Measurements from ENCODE around the gene WIPF3. TPM values are rescaled to one million over a fixed set of nuclear protein-coding genes. Genes with fewer than 3 reads are reported as not detected.
A peak's percentile ranks its signal among the peaks of the same experiment; 100 is the strongest.

The WIPF3 gene
- total RNA-seq, 1 donor from 2014 or later, result 0.23 TPM

DNA sequence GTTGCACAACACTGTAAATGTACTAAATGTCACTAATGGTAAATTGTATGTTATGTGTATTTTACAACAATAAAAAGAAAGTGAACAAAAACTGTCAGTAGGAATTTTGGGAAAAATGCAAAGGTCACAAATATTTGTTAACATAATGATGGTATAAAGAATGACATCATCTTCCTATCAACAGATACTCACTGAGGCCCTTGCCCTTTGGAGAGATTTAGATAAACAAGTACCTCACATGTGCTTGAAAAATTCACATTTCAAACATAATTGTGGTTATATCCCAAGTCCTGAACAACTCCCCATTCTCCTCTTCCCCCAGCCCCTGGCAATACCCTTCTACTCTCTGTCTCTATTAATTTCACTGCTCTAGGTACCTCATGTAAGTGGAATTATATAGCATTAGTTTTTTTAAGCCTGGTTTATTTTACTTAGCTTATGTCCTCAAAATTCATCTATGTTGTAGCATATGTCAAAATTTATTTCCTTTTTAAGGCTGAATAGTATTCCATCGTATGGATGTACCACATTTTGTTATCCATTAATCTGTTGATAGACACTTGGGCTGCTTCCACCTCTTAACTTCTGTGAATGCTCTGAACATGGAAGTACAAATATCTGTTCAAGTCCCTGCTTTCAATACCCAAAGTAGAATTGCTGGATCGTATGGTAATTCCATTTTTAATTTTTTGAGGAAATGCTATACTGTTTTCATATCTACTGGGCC is 90.5 kb downstream of the WIPF3 start:
- no peak for DNase-seq (ENCODE audit: low read depth)
- TF ChIP-seq, protein P1, sequence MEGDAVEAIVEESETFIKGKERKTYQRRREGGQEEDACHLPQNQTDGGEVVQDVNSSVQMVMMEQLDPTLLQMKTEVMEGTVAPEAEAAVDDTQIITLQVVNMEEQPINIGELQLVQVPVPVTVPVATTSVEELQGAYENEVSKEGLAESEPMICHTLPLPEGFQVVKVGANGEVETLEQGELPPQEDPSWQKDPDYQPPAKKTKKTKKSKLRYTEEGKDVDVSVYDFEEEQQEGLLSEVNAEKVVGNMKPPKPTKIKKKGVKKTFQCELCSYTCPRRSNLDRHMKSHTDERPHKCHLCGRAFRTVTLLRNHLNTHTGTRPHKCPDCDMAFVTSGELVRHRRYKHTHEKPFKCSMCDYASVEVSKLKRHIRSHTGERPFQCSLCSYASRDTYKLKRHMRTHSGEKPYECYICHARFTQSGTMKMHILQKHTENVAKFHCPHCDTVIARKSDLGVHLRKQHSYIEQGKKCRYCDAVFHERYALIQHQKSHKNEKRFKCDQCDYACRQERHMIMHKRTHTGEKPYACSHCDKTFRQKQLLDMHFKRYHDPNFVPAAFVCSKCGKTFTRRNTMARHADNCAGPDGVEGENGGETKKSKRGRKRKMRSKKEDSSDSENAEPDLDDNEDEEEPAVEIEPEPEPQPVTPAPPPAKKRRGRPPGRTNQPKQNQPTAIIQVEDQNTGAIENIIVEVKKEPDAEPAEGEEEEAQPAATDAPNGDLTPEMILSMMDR (conservative IDR thresholded peaks at IDR 0.05; ENCODE audit: low read depth, low read length), result no peak
- H3K4me3 ChIP-seq (ENCODE audit: low read depth, low read length), result no peak overlapping the region

DNA sequence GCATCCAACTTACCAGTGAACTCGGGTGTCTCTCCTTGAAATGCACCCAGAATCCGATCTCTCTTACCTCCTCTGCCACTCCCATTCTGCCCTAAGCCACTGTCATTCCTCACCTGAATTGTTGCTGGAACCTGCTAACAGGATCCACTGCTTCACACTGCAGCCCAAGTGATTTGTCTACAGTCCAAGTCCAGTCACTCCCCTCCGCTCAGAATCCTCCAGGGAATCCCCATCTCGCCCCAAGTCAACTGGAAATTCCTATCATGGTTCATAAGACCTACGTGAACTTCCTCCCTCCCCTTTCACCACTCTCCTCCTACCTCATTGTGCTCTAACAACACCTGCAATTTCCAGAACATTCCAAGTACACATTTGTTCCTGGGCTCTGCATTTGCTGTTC is 92.0 kb downstream of the WIPF3 start:
- no peak for DNase-seq (ENCODE audit: low read depth)
- TF ChIP-seq, protein P1 (conservative IDR thresholded peaks at IDR 0.05; ENCODE audit: low read depth, low read length), result no peak
- no peak overlapping the region for H3K4me3 ChIP-seq (ENCODE audit: low read depth, low read length)

DNA sequence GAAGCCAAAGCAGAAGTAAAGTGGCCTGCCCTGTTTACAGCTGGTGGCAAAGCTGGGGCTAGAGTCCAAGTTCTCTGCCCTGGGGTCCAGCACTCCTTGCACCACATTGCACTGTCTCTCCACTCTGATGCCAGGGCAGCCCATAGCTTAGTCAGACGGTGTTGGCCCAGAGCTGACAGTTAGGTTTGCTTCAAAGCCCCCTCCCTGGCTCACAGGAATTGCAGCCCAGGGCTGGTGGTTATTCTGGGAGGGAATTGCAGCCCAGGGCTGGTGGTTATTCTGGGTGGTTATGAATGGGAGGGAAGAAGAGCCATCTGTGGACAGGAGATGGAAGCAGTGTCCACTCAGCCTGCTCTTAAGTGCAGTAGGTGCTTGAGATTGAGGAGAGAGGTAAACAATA is 94.4 kb downstream of the WIPF3 start:
- TF ChIP-seq, protein P1 (conservative IDR thresholded peaks at IDR 0.05; ENCODE audit: low read depth, low read length), result no peak
- H3K4me3 ChIP-seq (ENCODE audit: low read depth, low read length), result no peak overlapping the region
- DNase-seq (ENCODE audit: low read depth), result no peak

DNA sequence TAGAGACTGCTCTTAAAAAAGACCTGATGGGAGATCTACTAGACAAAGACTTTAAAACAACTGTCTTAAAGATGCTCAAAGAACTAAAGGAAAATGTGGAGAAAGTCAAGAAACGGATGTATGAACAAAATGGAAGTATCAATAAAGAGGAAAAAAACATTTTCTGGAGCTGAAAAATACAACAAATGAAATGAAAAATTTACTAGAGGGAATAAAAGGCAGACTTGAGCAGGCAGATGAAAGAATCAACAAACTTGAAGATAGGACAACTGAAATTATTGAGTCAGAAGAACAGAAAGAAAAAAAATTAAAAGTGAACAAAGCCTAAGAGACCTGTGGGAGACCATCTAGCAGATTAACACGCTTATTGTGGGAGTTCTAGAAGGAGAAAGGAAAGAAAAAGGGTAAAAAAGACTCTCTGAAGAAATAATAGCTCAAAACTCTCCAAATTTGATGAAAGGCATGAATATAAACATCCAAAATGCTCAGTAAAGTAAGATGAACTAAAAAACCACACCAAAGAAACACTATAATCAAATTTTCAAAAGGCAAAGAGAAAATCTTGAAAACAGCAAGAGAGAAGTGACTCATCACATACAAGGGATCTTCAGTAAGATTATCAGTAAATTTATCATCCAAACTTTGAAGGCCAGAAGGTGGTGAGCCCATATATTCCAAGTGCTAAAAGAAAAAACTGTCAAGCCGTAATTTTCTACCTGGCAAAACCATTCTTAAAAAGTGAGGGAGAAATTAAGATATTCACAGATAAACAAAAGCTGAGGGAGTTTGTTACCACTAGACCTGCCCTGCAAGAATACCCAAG is 100.1 kb downstream of the WIPF3 start:
- DNase-seq (ENCODE audit: low read depth), result no peak
- TF ChIP-seq, protein P1 (conservative IDR thresholded peaks at IDR 0.05; ENCODE audit: low read depth, low read length), result no peak
- H3K4me3 ChIP-seq (ENCODE audit: low read depth, low read length), result no peak overlapping the region

DNA sequence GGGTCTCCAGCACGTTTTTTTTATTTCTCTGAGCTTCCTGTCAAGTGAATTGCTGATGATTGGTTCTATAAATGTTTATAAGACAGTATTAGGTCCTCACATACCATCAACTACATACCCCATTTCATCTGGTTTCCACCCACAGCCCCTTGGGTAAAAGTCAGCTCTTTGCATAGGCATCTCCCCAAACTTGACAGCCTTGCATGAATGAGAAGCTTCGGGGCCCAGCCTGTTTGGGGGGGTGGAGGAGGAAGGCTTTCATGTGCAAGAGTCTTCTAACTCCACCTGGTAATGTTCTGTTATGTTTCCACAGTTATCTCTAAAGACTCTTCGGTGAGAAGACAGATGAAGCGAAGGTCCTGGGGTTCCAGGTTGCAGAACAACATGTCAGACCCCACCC is 107.9 kb downstream of the WIPF3 start:
- no peak for DNase-seq (ENCODE audit: low read depth)
- TF ChIP-seq, protein P1 (conservative IDR thresholded peaks at IDR 0.05; ENCODE audit: low read depth, low read length), result no peak
- H3K4me3 ChIP-seq (ENCODE audit: low read depth, low read length), result no peak overlapping the region

DNA sequence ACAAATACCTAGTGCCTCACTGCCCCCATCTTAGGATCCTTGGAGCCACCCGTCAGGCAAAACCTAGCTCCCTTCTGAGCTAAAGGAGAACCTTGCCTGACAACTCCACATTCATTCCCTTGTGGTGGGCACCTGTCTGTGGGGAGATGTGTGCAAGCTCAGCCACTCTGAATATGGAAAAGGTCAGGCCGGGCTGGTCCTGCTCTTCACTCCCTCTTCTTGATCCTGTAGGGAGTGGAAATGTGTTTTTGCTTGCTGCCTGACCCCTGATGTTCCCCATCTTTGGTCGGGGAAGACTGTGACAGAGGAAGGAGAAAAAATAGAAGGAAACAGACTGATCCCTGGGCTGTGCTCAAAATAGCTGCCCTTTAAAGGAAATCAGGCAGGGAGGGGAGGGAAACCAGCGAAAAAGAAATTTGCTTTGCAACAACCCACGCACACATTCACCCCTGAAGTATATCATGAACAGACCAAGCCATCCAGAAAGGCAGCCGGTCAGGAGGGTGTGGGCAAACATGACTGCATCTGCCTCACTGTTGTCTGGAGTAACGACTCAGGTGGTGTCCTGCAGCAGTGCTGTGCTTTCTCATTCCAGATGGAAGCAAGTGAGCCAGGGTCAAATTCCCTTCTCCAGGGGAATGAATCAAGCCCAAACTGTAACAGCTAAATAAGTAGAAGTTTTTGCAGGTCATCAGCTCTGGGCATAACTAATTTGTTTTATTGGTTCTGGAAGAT is 109.3 kb downstream of the WIPF3 start:
- TF ChIP-seq, protein P1 (conservative IDR thresholded peaks at IDR 0.05; ENCODE audit: low read depth, low read length), result no peak
- no peak overlapping the region for H3K4me3 ChIP-seq (ENCODE audit: low read depth, low read length)
- DNase-seq (ENCODE audit: low read depth), result peak; percentile 12
